Hematopoietic multipotent progenitor cell treated with erythropoietin and hydrocortisone succinate and interleukin-3 and kit ligand, for 8 days (in vitro differentiated cells): ENCODE results near the gene LRMDA.

Experiments used
- DNase-seq: peaks from one replicate; pipeline ENCODE4 v3.0.0-alpha.2; 2015

The LRMDA gene

DNA sequence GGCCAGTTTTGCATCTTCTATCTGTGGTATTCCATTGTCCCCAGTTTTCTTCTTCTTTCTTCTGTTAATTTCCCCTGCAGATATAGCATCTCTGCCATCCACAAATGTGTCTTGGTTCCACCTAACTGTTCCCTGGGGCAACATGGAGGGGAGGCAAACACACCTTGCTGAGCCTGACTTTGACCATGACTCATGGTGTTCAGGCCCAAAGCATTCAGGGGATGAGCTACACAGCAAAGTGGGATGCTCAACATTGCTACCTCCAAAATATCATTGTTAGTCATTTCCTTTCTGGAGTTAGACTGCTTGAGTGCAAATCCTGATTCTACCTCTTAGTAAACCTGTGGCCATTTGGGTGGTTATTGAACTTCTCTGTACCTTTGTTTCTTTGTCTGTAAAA, 542.7 kb downstream of the LRMDA start:
- DNase-seq: no peak

DNA sequence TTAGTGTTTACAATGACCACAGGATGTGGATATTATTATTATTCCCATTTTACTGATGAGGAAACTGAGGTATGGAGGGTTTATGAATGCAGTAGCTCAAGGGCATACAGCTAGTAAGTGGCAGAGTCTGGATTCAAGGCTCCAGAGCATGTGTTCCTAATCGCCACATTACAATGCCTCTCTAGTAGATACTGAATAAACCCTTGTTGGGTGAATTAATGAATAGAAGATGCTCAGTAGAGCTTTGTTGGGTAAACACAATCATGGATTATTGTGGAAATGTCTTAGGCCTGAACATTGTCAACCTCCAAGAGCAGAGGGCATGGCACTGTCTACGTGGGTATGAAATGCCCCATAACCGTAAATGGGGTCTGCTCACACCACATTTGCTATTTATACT, 545.3 kb downstream of the LRMDA start:
- DNase-seq: no peak

DNA sequence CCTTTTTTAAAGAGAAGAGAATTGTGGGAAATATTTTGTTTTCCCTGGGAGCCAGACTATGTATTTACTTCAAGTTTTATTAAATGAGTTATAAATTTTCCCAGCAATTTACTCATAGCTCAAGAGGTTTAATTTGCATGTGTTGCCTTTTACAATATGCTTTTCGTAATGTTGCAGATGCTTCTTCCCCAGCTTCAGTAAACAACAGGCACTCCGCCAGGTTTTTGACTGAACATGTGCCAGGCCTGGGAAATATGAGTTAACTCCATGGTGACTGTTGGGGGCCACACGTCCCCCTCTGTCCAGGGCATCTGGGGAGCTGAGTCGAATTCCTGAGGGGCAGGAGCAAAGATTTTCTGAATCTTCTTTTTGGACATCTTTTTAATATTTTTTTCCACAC, 545.7 kb downstream of the LRMDA start:
- no peak for DNase-seq

DNA sequence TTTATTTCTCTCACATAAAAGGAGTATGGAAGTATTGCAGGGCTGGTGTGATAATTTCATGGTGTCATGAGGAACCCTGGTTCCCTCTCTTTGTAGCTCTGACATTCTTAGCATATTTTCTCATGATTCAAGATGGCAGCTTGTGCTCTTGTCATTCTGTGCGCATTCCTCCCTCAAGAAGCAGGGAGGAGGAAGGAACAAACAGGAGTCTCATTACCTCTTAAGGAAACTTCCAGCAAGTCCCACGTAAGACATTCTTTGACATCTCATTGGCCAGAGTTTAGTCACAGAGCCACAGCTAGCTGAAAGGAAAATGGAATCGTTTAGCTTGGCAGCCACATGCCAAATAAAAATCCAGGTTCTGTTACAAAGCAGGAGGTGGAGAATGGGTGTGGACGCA, 546.8 kb downstream of the LRMDA start:
- no peak for DNase-seq

DNA sequence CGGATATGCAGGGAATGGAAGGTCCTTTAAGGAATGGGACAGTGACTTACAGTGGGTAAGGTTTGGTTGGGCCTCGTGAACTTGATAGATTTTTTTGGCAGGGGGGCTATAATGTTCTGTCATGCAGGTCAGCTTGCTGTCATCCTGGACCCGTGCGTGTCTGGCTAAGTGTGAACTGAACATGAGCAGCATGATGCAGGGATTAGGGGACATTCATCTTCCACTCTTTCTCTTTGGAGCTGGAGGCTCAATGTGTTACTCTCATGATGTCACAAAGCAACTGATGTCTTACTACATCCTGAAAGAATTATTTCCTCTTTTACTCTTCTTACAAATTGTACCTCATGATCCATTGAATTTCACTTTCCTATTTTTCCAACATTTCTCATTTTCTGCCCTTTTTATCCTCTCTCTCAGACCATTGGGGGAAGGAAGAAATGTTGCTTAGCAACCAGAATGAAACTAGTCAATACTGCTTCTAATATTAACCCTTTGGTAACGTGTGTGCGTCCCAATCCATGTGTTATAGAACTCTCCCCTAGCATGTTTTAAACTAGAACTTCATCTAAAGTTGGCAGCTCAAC, 549.1 kb downstream of the LRMDA start:
- no peak for DNase-seq

DNA sequence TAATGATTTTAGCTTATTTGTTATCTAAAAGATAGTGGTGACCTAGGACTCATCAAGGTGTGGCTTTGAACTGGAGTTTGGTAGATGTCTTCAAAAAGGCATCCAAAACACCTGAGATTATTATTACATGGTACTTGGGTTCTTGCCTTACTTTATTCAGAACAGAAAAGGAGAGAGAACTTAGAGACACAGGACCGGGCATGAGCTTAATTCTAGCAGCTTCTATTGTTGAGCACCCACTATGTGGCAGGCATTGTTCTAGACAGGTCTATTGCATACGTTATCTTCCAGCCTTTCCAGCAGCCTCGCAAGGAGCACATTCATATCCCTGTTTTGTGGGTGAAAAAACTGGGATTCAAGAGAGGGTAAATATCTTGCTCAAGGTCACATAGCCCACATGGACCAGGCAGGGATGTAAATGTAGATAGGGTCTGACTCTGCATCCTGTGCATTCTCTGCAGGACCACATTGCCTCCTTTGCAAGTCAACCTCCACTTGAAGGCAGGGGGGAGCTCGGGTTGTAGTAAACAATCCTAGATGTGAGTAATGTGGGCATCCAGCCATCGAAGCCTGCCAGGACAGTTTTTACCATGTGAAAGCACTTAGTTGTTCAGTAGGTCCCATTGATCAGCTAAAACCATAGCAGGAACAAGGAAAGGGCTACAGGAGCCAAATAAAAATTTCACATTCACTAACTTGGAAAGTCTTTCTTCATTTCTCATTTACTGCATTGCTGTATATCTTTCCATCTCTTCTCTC, 551.4 kb downstream of the LRMDA start:
- DNase-seq: no peak

DNA sequence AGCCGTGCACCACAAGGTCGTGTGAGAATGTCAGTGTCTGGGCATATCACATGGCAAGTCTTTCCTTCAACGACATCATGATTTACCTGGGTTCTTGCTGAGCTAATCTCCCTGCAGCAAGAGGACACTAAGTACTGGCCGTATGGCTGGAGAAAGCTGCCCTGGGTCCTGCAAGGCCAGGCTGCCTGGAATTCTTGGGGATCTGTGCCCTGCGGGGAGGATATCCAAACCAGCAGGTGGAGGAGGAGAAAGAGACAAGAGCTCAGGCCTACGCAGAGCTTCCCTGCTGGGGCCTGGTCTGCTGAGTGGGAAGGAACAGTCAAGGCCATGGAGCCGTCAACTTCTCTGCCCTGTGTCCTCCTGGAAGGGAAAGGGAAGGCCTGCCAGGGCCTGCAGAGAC, 552.6 kb downstream of the LRMDA start:
- no peak for DNase-seq

DNA sequence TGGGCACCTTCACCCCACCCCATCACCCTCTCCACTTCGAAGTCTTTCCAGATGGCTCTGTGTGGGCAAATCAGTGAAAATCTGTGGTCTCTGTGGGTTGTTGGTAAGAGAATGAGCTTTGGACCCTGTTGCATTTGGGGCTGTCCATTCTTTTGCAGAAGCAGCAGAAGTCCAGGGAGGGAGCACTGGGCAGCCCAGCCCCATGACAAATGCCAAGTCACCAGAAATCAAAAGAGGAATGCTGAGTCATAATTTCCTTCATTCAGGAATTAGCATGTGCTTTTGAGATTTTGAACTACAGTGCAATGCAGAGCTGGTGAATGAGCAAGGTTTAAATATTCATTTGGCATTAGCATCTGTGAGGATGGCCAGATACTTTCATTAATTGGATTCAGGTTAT, 556.2 kb downstream of the LRMDA start:
- no peak for DNase-seq

DNA sequence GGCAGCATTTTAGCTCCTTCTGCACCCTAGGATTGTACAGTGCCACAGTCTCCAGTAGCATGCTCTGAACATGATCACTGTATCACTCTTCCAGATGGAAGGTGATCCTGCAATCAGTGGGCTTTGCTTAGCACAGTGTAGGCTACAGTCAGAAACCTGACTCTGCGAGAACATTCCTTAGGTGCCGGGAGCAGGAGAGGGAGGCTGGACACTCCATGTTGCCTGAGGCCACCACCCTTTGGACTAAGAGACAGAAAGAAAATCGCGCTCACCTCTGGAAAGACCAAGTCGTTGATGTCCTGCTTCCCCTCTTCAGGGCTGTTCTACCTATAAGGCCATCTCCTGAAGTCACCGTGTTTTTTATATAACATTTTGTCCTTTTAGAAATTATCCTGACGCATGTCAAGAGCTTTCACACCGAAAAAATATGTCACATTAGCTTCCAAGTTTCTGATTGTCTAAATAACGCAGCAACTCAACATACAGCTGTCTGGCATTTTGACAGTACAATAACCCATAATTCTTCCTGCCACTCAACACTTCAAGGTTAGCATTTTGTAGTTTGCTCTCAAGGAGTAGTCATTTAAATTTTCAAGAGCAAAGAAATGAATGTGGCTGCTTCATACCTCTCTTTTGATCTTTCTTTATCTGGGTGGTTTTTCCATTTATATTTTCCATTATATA, 563.1 kb downstream of the LRMDA start:
- no peak for DNase-seq

DNA sequence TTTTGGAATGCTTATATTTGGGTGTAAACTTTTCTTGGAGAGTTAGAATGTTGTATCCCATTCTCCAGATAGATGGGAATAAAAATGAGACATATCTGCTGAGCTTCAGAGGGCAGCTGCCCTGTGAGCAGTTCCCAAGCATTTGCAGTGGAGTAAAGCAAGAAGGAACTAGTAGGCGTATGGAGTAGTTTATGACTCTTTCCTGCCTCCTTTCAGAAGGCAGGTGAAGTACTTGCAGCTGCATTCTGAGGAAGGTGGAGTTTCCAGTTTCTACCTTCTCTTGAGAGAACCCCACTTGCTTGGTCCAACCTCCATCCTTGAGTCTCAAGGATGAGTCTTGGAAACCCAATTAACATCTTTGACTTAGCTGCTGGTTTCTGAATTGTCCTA, 563.6 kb downstream of the LRMDA start:
- DNase-seq: no peak

DNA sequence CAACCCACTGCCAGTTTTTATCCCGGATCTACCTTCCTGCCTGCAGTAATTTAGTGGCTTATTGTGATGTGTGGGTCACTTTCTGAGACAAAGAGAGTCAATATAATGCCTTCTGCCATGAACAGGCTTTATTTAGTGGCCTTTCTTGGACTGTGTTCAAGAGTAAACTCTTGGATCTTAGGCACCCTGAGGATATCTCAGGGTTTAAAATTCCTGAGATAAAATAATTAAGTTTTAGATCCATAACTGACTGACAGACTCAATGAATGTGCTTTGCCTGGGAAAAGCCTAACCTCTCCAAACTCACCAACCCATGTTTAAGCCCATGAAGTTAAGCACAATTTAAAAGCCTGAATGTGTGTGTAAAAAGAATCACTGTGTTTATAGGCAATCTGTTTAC, 564.3 kb downstream of the LRMDA start:
- DNase-seq: no peak

DNA sequence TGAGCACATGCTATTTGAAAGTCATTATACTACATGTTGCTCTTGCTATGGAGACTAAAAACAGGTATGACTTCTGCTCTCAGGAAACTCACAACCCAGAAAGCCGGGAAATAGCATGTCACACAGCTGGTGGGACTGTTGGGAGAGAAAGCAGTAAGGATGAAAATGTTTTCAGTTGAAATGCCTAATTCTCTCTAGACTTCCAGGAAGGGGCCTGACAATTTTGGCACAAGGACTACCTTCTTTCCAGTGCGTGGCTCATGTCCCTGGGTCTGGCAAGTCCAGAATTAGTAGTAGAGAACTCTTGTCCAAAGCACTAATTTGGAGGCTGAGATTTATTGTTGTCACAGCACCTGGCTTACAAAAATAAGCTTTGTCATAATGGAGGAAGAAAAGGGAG, 567.6 kb downstream of the LRMDA start:
- no peak for DNase-seq

DNA sequence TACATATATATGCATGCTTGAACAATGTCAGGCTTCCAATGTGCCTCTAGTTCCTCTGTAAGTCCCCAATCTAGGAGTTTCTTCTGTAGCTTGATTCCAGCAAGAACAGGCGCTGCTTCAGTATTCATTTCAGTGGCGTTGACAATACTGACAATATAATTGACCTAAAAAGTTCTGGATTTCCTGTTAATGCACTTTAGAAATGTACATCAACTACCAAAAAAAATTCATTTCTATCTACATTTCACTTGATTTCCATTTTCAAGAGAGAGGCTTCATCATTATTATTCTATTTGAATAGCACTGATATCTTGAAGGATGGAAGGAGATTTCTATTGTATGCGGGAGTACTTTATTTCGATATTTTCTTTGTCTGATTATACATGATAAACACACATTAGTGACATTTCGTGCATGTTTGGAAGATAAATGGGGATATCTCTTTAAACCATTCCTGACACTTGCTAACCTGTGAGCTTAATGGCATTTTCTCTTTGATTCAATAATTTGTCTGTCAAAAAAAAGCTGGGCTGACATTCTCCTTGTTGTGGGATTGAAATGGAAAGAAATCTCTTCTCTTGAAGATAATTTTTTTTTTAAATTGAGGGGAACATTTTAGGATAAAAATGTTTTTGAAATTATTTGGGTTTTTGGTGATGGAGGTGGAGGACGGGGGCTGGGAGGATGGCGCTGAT, 568.2 kb downstream of the LRMDA start:
- no peak for DNase-seq

DNA sequence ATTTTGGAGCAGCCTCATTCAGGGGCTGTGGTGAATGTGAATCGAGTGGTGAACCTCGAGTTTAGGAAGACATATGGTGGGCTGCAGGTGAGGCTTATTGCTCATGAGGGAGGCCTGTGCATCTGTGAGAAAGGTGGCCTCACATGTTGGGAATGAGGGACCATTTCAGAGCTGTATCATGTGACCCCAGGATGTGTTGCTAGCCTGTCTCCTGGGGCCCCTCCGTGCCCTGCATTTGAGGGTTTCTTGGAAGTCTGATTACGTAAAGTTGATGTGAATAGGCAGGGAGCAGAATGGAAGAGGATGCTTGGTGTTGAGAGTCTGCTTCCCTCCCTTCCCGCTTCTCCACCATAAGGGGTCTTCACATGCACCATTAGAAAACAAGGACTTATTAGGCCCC, 569.1 kb downstream of the LRMDA start:
- no peak for DNase-seq

DNA sequence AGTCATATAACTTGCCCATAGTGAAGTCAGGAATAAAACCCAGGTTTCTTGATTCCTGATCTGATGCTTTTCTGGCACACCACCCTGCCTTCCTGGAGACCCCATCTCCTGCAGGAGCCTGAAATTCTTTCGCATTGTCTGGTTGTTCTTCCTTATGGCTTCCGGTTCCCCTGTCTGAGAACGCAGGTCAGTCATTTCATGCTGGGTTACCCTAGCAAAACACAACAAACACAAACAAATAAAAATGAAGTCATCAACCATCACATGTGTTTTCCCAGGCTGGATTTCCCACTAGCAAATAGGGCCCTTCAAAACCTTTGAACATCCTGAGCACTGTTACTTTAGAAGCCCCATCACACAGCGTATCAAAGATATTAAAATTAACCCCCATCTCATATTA, 569.6 kb downstream of the LRMDA start:
- DNase-seq: no peak

DNA sequence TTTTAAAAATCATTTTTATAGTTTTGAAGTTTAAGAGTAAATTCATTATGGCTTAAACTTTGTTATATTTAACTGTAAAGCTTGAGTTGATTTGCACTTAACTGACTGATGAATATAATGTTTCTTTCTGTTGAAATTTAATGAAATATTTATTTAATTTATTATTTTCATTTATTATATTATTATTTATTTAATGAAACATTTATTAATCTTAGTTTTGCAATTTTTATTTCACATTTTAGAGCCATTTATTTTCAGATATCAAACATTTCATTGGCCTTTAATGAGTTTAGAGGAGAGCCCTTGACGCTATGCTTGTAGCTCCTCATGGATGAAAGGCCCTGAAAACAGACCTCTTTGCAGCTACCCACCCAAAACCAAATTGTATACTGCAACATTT, 570.0 kb downstream of the LRMDA start:
- DNase-seq: no peak

DNA sequence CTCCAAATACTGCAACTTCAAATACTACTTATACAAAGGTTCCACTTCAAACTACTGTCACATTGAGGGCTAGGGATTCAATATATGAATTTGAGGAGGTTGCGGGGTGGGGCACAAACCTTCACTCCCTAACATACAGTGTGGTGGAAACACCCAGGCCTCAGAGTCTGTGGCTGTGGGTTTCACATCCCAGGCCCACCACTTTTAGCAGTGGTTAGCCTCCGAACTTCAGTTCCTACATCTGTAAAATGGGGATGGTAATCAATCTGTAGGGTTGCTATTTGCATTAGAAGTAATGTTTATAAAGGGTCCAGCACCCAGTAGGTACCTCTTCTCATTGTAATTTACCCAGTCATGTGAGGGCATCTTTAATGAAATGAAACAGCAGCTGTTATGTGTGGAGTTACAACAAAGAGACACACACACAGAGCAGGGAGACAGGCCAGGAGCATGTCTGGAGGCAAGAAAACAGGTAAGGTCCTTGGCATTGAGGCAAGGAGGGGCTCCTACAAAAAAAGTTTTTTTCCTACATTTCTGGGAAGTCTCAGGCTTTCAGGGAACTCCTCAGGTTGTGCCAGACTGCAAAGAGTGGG, 570.9 kb downstream of the LRMDA start:
- DNase-seq: no peak

DNA sequence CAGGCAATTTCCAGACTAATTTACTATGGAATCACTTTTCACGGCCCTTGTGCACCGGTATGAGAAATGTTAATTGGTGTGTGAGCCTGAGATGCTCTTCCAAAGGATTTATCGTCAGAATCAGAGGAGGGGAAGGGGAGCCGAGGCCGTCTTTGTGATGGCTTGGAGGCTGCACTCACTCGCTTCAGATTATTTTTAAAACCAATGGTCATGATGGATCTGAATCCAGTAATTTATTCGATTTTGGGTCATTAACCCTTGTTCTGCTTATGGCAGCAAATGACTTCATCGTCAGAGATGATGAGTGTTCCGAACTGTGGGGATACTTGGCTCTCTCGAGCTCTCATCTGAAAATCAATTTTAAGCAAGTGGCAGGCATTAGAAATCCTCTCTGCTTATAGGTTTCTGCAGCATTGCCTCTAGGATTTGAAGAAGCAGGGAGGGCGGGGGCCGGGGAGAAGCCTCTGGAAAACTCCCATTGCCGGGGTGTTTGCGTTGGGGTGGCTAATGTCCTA, 576.3 kb downstream of the LRMDA start:
- no peak for DNase-seq

DNA sequence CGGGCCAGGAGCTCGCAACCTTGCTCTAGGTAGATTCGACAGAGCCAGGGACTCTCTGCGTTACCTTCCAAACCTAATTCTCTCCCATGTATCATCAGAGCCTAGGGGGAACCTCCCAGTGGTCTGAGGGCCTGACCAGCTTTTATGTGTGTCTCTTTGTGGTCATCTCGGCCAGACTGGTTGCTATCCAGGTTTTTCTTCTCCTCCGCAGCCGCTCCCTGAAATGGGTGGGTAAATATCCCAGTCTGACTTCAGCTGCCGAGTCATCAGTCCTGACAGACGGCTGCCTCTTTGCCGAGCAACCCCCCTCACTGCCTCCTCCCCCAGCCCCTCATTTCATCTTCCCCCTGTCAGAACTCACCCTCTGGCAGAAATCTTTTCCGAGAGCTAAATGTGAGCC, 578.1 kb downstream of the LRMDA start:
- no peak for DNase-seq

DNA sequence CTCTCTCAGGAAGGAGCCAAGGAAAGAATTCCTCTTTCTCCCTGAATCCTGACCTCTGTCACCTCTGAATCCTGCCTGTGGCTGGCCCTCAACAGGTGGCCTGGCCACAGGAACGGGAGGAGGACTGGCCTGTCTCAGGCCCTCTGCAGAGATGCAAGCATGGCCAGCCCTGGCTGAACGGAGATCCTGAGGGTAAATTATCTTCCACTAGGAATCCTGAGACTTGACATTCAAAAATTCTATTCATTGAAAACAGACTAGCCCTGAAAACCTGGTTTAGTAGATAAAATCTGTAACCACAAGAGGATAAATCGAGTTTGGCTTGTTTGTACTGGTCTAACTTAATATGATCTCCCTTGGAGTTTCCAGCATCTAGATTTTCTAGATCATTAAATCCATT, 579.3 kb downstream of the LRMDA start:
- no peak for DNase-seq

DNA sequence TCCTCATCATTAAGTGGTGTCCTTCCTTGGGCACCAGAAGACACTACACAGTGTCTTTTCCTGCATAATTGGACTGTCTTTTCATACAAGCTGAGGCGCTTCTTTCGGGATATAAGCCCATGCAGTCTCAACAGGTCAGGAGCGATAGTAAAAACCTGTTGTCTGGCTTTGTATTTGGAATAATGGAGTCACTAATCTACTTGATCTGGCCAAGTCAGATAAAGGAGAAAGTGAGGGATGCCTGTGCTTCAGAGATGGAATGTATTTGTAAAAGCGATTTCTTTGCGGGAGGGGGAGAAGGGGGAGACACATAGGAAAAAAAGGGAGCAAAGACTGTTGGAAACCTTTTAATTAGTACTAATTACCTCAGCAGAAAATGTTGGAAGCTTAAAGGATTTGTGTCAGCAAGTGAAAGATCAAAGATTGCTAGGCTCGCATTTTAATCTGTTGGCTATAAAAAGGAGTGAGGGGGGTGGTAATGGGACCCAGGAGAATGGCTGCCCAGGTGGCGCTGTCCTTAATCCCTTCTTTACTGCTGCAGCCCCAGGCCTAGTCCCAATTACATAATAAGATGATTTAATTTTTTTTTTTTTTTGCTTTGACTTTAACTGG, 581.4 kb downstream of the LRMDA start:
- no peak for DNase-seq

DNA sequence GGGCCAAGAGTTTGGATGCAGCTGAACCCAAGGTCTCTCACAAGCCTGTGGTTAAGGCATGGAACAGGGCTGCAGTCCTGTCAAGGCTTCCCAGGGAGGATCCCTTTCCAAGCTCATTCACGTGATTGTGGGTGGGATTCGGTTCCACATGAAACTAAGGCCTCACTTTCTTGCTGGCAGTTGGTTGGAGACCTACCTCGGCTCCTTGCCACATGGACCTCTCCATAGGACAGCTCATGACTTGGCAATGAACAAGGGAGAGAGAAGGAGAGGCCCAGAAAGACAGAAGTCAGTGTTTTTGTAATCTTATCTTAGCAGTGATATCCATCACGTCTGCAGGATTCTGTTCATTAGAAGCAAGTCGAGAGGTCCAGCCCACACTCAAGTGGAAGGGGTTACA, 583.8 kb downstream of the LRMDA start:
- DNase-seq: no peak
